Activated CD8-positive, alpha-beta memory T cell treated with anti-CD3 and anti-CD28 coated beads, Interleukin-2, amount 50 U/mL, for 1 hour (primary cell): ENCODE measurements around the gene ENDOD1.
"Not testable (repeated sequence)": the region's sequence is repeated elsewhere in the genome, so short reads cannot be mapped to it uniquely, and the experiment has no call there.

Source experiments
- DNase-seq: peaks from one replicate; pipeline ENCODE4 v3.0.0-alpha.2; 2020; ENCODE audit errors: extremely low read depth

Gene ENDOD1

GRCh38 chr11:95102733-95103132, 13.1 kb downstream of the ENDOD1 start:
- no peak for DNase-seq

GRCh38 chr11:95103701-95104100, 14.1 kb downstream of the ENDOD1 start:
- no peak for DNase-seq

DNA sequence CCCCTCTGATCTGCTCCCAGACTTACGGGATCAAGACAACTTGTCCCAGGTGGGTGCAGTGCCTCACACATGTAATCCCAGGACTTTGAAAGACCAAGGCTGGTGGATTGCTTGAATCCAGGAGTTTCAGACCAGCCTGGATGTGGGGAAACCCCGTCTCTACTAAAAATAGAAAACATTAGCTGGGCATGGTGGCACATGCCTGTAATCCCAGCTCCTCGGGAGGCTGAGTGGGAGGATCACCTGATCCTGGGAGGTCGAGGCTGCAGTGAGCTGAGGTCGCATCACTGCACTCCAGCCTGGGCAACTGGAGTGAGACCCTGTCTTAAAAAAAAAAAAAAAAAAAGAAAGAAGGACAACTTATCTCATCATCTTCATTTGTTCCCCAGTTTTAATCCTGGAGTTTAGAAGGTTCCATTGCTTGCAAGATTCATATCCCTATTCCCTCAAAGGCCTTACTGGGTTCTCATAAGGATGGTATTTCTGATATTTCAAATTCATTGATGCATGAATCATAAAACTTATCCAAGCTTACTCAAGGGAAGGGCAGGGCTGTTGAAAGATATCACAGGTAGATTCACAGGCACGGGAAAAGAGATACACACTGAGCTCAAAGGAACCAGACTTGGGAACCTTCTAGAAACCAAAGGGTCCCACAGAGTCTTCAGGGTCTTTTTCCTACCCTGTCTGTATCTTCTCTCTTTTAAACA, 14.6 kb downstream of the ENDOD1 start:
- DNase-seq: no peak

DNA sequence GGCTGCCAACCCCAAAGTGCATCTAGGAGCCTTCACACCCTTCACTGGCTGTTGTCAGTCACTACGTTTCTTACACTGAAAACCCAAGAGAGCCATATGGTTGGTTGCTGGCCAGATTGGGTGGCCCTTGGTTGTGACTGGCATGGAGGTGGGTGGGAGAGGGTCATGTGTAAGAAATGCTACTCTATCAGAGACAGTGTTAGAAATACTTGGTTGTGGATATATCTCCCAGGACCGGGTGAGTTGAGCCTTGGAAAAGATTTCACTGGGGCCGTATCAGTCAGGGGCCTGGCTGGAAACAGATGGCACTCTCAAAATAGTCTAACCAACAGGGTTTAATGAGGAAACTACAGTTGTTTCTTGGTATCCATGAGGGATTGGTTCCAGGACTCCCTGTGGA, 15.2 kb downstream of the ENDOD1 start:
- no peak for DNase-seq

DNA sequence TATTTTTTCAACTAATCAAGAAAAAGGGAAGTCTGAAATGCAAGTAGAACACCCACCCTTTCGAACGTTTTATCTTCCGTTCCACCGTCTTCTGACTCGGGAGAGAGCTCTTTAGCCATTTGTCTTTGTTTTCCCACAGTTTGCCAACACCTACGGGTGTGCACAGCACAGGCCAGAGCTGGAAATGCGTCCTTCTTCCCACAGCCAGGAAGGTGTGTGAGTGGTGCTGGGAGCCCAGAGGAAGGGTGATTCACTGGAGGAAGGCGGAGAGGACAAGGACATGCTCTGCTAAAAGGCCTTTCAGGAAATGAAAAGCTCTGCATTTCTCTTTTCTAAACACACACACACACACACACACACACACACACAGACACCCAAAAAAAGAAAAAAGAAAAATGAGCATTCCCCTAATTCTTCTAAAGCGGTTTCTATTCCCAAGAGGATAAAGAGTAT, 18.5 kb downstream of the ENDOD1 start:
- DNase-seq: no peak

GRCh38 chr11:95108671-95109551, 19.3 kb downstream of the ENDOD1 start:
- DNase-seq: no peak

DNA sequence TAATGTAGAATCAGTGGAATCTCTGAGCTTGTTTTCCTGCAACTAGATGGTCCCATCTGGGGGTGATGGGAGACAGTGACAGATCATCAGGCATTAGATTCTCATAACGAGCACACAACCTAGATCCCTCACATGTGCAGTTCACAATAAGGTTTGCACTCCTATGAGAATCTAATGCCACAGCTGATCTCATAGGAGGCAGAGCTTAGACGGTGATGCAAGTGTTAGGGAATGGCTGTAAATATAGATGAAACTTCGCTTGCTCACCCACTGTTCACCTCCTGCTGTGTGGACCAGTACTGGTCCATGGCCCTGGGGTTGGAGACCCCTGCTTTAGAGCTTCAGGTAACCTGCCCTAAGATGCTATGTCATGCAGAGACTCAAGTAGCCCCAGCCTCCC, 21.8 kb downstream of the ENDOD1 start:
- not testable (repeated sequence) for DNase-seq

GRCh38 chr11:95111923-95112540, 22.4 kb downstream of the ENDOD1 start:
- DNase-seq: no peak

GRCh38 chr11:95115597-95115996, 26.0 kb downstream of the ENDOD1 start:
- DNase-seq: no peak

DNA sequence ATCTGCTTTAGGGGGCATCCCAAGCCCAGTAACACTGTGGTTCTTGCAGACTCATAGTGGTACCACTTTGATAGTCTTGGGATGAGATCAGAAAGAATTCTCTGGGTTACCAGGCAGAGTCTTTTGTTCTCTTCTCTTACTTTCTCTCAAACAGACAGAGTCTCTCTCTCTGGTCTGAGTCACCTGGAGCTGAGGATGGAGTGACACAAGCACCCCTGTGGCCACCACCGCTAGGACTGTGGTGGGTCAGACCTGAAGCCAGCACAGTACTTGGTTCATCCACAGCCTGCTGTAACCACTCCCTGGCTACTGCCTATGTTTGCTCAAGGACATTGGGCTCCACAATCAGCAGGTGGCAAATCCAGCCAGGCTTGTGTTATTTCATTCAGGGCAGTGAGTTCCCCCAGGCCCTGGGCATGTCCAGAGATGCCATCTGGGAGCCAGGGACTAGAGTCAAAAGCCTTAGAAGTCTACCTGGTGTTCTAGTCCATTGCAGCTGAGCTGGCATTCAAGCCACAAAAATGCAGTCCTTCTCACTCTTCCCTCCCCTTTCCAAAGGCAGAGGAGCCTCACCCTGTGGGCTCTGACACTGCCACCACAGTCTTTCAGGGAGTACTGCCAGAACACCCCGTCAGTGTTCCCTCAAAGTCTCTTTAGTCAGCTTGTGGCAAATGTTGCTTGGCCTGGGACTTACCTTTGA, 29.9 kb downstream of the ENDOD1 start:
- DNase-seq: no peak

DNA sequence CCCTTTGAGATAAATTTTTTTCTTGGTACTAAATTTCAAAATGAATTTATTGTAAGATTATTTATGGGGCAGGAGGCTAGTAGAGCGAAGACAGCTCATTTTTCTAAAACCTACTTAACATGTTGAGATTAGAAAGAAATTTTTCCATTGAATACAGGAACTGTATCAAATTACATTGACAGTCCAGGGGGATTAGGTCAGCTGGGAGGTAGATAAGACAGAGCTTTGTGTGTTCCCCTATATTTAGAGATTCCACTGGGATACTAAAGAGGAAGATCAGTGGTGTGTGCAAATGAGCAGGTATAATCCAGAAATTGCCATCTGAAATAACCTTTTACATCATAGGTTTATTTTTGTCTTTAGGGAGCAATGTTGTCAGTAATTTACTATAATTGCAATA, 32.1 kb downstream of the ENDOD1 start:
- DNase-seq: no peak

DNA sequence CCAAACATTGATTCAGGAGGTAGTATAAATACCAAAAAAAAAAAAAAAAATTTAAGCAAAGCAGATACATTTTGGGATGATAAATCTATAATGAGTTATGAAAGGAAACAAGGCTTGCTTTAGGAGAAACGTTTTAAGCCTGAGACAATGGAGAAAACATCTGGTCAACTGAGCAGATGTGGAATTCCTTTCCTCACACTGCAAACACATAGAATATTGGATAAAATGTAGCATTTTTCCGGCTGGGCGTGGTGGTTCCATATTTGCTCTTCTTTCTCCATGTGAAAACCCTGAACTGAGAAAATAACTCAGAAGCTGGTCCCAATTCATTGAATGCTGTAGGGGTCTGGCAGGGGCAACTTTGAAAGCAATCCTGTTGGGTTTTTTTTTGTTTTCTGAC, 33.9 kb downstream of the ENDOD1 start:
- DNase-seq: no peak

- no peak for DNase-seq
Observed at GRCh38 chr11:95128602-95129001, 39.0 kb downstream of the ENDOD1 start.

DNA sequence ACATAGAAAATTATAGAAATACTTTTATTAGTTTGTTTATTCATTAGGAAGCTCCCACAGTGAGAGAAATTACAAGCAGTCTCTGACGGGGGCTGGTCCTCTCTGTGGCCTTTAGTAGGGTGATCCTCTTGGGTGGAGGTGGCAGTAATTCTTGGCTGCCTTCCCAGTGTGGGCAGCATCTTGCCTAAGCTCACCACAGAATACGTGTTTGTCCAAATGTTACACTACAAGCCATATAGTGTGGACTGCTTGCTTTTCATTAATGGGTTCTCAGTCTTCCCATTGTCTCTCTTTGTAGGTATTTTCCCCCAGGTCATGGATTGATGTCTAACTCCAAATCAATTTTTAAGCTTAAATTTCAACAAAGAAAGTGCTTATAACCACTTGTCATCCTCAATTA, 43.3 kb downstream of the ENDOD1 start:
- DNase-seq: no peak

DNA sequence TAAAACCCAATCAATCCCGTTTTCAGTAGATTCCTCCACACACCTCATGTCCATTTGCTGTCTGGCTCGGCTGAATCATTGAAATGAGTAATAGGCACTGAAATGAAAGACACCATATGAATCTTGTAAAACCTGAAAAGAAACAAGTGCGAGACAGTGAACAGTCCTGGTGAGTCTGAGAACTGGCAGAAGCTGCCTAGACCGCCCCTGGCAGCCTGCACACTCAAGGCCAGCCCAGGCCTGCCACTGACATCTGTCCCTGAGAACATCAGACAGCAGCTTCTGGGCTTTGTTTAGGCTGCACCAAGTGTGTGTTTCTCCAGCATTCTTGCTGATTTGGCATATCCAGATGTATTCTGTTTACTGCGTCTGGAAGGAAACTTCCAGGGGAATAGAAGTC, 44.8 kb downstream of the ENDOD1 start:
- no peak for DNase-seq

DNA sequence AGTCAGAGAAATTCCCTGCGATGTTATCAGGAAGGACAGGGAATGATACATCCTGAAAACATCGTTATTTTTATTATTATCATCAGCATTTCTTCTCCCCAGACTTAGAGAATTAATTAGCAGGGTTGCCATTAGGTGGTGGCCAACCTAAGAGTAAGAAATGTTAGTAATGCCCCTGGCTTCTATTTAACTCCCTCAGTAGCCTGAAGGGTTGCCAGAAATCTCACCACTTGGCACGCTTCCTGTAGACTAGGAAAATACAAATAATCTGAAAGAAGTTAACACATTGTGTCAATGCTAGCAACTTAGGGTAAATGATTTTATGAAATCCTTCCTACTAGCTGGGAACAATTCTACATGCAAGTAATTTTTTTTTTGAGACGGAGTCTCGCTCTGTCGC, 45.5 kb downstream of the ENDOD1 start:
- no peak for DNase-seq

DNA sequence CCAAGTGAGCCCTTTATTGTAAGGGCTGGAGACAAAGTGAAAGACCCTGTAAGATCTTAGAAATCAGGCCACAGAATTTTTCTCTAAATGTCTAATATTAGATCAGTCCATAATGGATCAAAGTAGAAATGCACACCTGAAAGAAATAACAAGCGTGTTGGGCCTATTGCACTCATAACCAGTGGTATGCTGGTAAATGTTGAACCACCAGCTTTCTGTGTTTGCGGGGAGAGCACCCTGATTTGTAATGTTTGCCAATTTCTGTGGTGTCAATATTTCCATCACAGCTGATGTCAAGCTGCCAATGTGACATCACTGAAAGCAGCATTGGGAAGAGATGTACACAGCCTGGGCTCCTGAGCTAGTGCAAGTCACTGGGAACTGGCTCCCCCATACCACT, 46.2 kb downstream of the ENDOD1 start:
- no peak for DNase-seq

- DNase-seq: not testable (repeated sequence)
Observed at GRCh38 chr11:95136747-95137146, 47.1 kb downstream of the ENDOD1 start.

- DNase-seq: no peak
Observed at GRCh38 chr11:95137299-95137698, 47.7 kb downstream of the ENDOD1 start.

- DNase-seq: no peak
Observed at GRCh38 chr11:95138448-95138847, 48.8 kb downstream of the ENDOD1 start.

DNA sequence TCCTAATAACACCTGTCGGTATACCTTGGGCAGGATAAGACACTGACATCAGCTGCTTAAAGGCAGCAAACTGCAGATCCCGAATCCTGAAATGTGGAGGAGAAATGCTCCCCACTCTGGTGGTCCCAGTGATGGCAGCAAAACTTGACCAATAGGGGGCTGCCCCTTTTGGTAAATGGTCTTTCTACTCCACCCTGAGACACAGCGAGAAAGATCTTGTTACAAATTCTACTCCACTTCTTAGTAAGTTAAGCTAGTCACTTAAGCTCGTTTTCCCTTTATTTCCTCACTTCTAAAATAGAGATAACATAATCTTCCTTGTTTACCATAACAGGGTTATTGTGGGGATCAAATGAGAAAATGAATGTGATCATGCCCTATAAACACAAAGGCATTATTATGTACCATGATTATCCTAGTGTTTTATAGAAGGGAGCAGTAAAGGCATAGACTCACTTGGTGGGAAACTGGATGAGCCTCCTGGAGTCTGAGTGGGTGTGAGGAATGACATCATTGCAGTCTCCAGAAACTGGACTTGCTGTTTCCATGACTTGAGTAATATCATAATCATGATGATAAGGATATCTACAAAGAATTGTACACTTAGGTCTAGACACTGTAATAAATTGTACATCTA, 50.9 kb downstream of the ENDOD1 start:
- DNase-seq: no peak

- no peak for DNase-seq
Observed at GRCh38 chr11:95142431-95142830, 52.8 kb downstream of the ENDOD1 start.
